Astrocyte (in vitro differentiated cells and primary cell): ENCODE measurements around the gene SETD1B. TPM values are rescaled to one million over a fixed set of nuclear protein-coding genes. Genes with fewer than 3 reads are reported as not detected.
A peak's percentile ranks its signal among the peaks of the same experiment; 100 is the strongest.

ENCODE experiments used
- DNase-seq: peaks from one replicate; pipeline ENCODE4 v3.0.0-alpha.2; 2010; ENCODE audit warnings: low read depth
- FAIRE-seq: peaks from 2 replicates; lab custom pipeline; 2011; peaks lifted over from hg19 to GRCh38; lab: Jason Lieb, UNC
- H2AFZ ChIP-seq: 2 replicates; pipeline ENCODE4 v1.6.0; 2012; ENCODE audit warnings: low read depth, low read length, inconsistent platforms
- H3K27ac ChIP-seq: 2 replicates; pipeline ENCODE4 v1.5.1; 2011; ENCODE audit warnings: low read depth, low read length, inconsistent platforms
- H3K27me3 ChIP-seq: 2 replicates; pipeline ENCODE4 v1.6.0; 2011; ENCODE audit warnings: low read length, inconsistent platforms; ENCODE audit not compliant: insufficient read depth
- H3K36me3 ChIP-seq: 2 replicates; pipeline ENCODE4 v1.5.1; 2011; ENCODE audit warnings: low read length, inconsistent platforms; ENCODE audit not compliant: insufficient read depth
- H3K4me1 ChIP-seq: 2 replicates; pipeline ENCODE4 v1.5.1; 2011; ENCODE audit warnings: low read length, inconsistent platforms; ENCODE audit not compliant: insufficient read depth
- H3K4me2 ChIP-seq: 2 replicates; pipeline ENCODE4 v1.6.0; 2012; ENCODE audit warnings: low read length, inconsistent platforms
- H3K4me3 ChIP-seq: 2 replicates; pipeline ENCODE4 v1.5.1; 2011; ENCODE audit warnings: low read depth, mild to moderate bottlenecking, low read length, inconsistent platforms; ENCODE audit not compliant: insufficient read depth
- H3K79me2 ChIP-seq: 2 replicates; pipeline ENCODE4 v1.6.0; 2012; ENCODE audit warnings: mild to moderate bottlenecking, low read length, inconsistent platforms; ENCODE audit not compliant: insufficient read depth
- H3K9ac ChIP-seq: 2 replicates; pipeline ENCODE4 v1.6.0; 2012; ENCODE audit warnings: mild to moderate bottlenecking, low read length, inconsistent platforms
- H3K9me3 ChIP-seq: 2 replicates; pipeline ENCODE4 v1.5.1; 2012; ENCODE audit warnings: low read depth, mild to moderate bottlenecking, low read length, inconsistent platforms; ENCODE audit not compliant: insufficient read depth
- H4K20me1 ChIP-seq: 2 replicates; pipeline ENCODE4 v1.6.0; 2012; ENCODE audit warnings: low read length, inconsistent platforms; ENCODE audit not compliant: insufficient read depth
- H3K27ac Mint-ChIP-seq: one replicate; pipeline ENCODE4 v1.8.0; 2021; ENCODE audit warnings: mild to moderate bottlenecking, mixed read lengths; ENCODE audit not compliant: unreplicated experiment
- H3K27me3 Mint-ChIP-seq: one replicate; pipeline ENCODE4 v1.8.0; 2021; ENCODE audit warnings: low read depth, mixed read lengths; ENCODE audit not compliant: unreplicated experiment
- H3K36me3 Mint-ChIP-seq: one replicate; pipeline ENCODE4 v1.8.0; 2021; ENCODE audit warnings: low read depth, mixed read lengths; ENCODE audit not compliant: unreplicated experiment
- H3K4me1 Mint-ChIP-seq: one replicate; pipeline ENCODE4 v1.8.0; 2021; ENCODE audit warnings: low read depth, mixed read lengths; ENCODE audit not compliant: unreplicated experiment
- H3K4me3 Mint-ChIP-seq: one replicate; pipeline ENCODE4 v1.8.0; 2021; ENCODE audit warnings: mild to moderate bottlenecking, moderate library complexity, mixed read lengths; ENCODE audit not compliant: unreplicated experiment
- H3K9me3 Mint-ChIP-seq: one replicate; pipeline ENCODE4 v1.8.0; 2021; ENCODE audit warnings: mild to moderate bottlenecking, mixed read lengths; ENCODE audit not compliant: unreplicated experiment
- CTCF ChIP-seq: IDR thresholded peaks from 2 replicates; pipeline ENCODE4 v1.5.1; 2011; ENCODE audit warnings: low read depth, mild to moderate bottlenecking, inconsistent platforms, low read length, moderate library complexity; ENCODE audit not compliant: insufficient read depth
- EZH2 ChIP-seq: IDR thresholded peaks from 2 replicates; pipeline ENCODE4 v1.6.1; 2012; ENCODE audit warnings: mild to moderate bottlenecking, low read length, inconsistent platforms; ENCODE audit not compliant: insufficient read depth
- total RNA-seq: library from RNA; stranded (reverse); gene quantifications from 2 replicates; pipeline ENCODE4 v1.2.1, GENCODE V29; 2021

Gene SETD1B
- total RNA-seq, 1 donor from 2014 or later, result 24.0 TPM

GRCh38 chr12:121794534-121795033, 9.2 kb upstream of the SETD1B start:
- H3K27ac ChIP-seq, result peak overlapping the region; percentile 72
- no peak for TF ChIP-seq EZH2
- no peak for TF ChIP-seq CTCF
- peak overlapping the region; percentile 75 for H3K9ac ChIP-seq
- peak overlapping the region; percentile 99 for H3K27ac Mint-ChIP-seq
- H3K36me3 ChIP-seq, result no peaks in the 10 kb centered on the region
- H3K9me3 ChIP-seq, result no peaks in the 10 kb centered on the region
- no peaks in the 10 kb centered on the region for H3K27me3 ChIP-seq
- H2AFZ ChIP-seq, result peak overlapping the region; percentile 29
- DNase-seq (no peak), FAIRE-seq (no peak)
- peak overlapping the region; percentile 80 for H3K4me3 Mint-ChIP-seq
- peaks cover 60% of the 10 kb centered on the region for H3K4me1 ChIP-seq
- H4K20me1 ChIP-seq, result peaks cover 29% of the 10 kb centered on the region
- peak overlapping the region; percentile 54 for H3K4me3 ChIP-seq
- H3K27me3 Mint-ChIP-seq, result no peaks in the 10 kb centered on the region
- no peaks in the 10 kb centered on the region for H3K9me3 Mint-ChIP-seq
- H3K36me3 Mint-ChIP-seq, result peaks cover 5% of the 10 kb centered on the region
- H3K4me1 Mint-ChIP-seq, result peaks cover 49% of the 10 kb centered on the region
- peak overlapping the region; percentile 98 for H3K4me2 ChIP-seq
- peaks cover 42% of the 10 kb centered on the region for H3K79me2 ChIP-seq

- Mint-ChIP-seq H3K27ac (peak overlapping the region; percentile 99), H3K9me3 (no peaks in the 10 kb centered on the region), H3K36me3 (peaks cover 5% of the 10 kb centered on the region), H3K4me3 (peak overlapping the region; percentile 80), H3K4me1 (peaks cover 43% of the 10 kb centered on the region), H3K27me3 (no peaks in the 10 kb centered on the region)
- FAIRE-seq (no peak), DNase-seq (no peak)
- no peaks in the 10 kb centered on the region for H3K9me3 ChIP-seq
- H3K36me3 ChIP-seq, result no peaks in the 10 kb centered on the region
- no peak overlapping the region for H2AFZ ChIP-seq
- peaks cover 44% of the 10 kb centered on the region for H3K79me2 ChIP-seq
- H3K4me2 ChIP-seq, result peak overlapping the region; percentile 98
- H3K27me3 ChIP-seq, result no peaks in the 10 kb centered on the region
- no peak for TF ChIP-seq EZH2
- TF ChIP-seq CTCF, result peak; percentile 91
- peak overlapping the region; percentile 72 for H3K27ac ChIP-seq
- peaks cover 55% of the 10 kb centered on the region for H3K4me1 ChIP-seq
- H3K9ac ChIP-seq, result peak overlapping the region; percentile 75
- H3K4me3 ChIP-seq, result peak overlapping the region; percentile 54
- peaks cover 27% of the 10 kb centered on the region for H4K20me1 ChIP-seq
Measured at GRCh38 chr12:121795034-121795968, 8.5 kb upstream of the SETD1B start.
